NCI-H2029 (cell line): ENCODE measurements around the gene PXMP4.
A peak's percentile ranks its signal among the peaks of the same experiment; 100 is the strongest.
"Not testable (repeated sequence)": the region's sequence is repeated elsewhere in the genome, so short reads cannot be mapped to it uniquely, and the experiment has no call there.

Source experiments
- DNase-seq: peaks from one replicate; lab custom pipeline; 2025; lab: John Stamatoyannopoulos, UW

Gene PXMP4

GRCh38 chr20:33719989-33720709 lies at the start of gene PXMP4:
PXMP4 (minus strand) TSS chr20:33720310; CDS start chr20:33720207, 103 bp downstream.
- peak; percentile 99 for DNase-seq

- no peak for DNase-seq
Observed at GRCh38 chr20:33769043-33769442, 48.9 kb upstream of the PXMP4 start.

GRCh38 chr20:33767777-33768138 lies 47.6 kb upstream of the PXMP4 start:
- no peak for DNase-seq

- DNase-seq = no peak
Observed at GRCh38 chr20:33766686-33767085, 46.6 kb upstream of the PXMP4 start.

- DNase-seq = no peak
Observed at GRCh38 chr20:33765592-33765991, 45.5 kb upstream of the PXMP4 start.

GRCh38 chr20:33765099-33765498 lies 45.0 kb upstream of the PXMP4 start:
- DNase-seq = no peak

- no peak for DNase-seq
Observed at GRCh38 chr20:33761698-33762250, 41.7 kb upstream of the PXMP4 start.

GRCh38 chr20:33757458-33757857 lies 37.3 kb upstream of the PXMP4 start:
- no peak for DNase-seq

- DNase-seq = no peak
Observed at GRCh38 chr20:33757046-33757445, 36.9 kb upstream of the PXMP4 start.

GRCh38 chr20:33755936-33756490 lies 35.9 kb upstream of the PXMP4 start:
- DNase-seq = not testable (repeated sequence)

- DNase-seq = no peak
Observed at GRCh38 chr20:33753763-33754162, 33.7 kb upstream of the PXMP4 start.

GRCh38 chr20:33753143-33753542 lies 33.0 kb upstream of the PXMP4 start:
- DNase-seq = no peak

- DNase-seq = no peak
Observed at GRCh38 chr20:33751775-33752174, 31.7 kb upstream of the PXMP4 start.

GRCh38 chr20:33746325-33746998 lies 26.4 kb upstream of the PXMP4 start:
- DNase-seq = no peak

GRCh38 chr20:33744773-33745385 lies 24.8 kb upstream of the PXMP4 start:
- no peak for DNase-seq

GRCh38 chr20:33744181-33744580 lies 24.1 kb upstream of the PXMP4 start:
- DNase-seq = no peak

GRCh38 chr20:33740189-33740588 lies 20.1 kb upstream of the PXMP4 start:
- no peak for DNase-seq

GRCh38 chr20:33739493-33739892 lies 19.4 kb upstream of the PXMP4 start:
- DNase-seq = no peak

- DNase-seq = no peak
Observed at GRCh38 chr20:33736962-33737361, 16.9 kb upstream of the PXMP4 start.

- no peak for DNase-seq
Observed at GRCh38 chr20:33733654-33734576, 13.8 kb upstream of the PXMP4 start.

GRCh38 chr20:33732166-33732970 lies 12.3 kb upstream of the PXMP4 start:
- DNase-seq = peak; percentile 73
